Midbrain (tissue), 1 donor: ENCODE results near the gene ZBTB20.
"Not testable (repeated sequence)": the region's sequence is repeated elsewhere in the genome, so short reads cannot be mapped to it uniquely, and the experiment has no call there.

ENCODE experiments used
- DNase-seq: peaks from one replicate; lab custom pipeline; 2025; lab: John Stamatoyannopoulos, UW

Gene ZBTB20

DNA sequence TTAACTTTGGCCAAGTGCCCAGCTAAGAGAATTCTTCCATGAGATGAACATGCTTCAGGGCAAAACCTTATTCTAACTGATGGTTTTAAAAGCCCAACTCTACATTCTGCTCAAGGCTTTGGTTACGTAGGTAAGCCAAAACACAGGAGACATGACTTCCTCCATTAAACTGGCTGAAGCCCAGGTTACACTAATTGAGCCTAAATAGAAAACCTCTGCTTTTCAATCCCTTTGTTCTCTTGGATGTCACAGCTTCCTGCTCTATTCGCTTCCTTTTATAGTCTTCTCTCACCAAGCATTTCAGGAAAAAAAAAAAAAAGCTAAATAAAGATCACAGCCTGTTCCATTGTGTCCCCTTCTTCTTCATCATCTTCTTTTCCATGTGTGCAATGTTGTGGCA lies 432.9 kb downstream of the ZBTB20 start:
- DNase-seq: no peak

DNA sequence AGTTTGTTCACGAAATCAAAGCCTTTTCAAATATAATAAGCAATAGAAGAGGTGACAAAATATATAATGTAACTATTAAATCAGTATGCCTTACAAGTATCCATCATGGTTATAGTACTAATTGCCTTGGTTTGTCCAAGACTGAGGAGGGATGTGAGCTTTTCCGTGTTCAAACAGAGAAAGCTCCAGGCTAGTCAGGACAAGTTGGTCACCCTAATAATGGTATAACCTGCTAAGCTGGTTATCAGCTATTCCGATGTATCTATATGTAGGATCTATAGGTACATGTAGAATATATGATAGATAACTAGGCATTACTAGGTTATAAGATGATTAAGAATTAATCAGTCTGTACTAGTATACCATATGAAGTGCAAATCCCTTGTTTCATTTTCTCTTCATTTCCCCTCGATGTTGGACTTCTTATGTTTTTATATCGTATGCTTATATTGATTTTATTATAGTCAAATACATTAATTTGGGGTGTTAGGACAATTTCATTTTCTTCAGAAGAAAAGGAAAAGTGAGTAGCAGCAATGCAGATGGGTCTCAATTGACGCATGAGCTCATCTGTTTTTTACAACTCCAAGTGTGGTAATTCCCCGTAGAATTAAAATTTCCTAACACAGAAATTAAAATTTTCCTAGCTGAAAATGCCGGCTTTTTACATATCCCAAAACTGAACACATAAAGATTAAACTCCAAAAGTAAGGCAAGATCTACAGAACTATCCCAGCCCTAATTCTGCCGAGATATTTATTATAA lies 434.2 kb downstream of the ZBTB20 start:
- DNase-seq: no peak

GRCh38 chr3:114711321-114711886 lies 435.7 kb downstream of the ZBTB20 start:
- no peak for DNase-seq

GRCh38 chr3:114709102-114709501 lies 438.0 kb downstream of the ZBTB20 start:
- DNase-seq: no peak

DNA sequence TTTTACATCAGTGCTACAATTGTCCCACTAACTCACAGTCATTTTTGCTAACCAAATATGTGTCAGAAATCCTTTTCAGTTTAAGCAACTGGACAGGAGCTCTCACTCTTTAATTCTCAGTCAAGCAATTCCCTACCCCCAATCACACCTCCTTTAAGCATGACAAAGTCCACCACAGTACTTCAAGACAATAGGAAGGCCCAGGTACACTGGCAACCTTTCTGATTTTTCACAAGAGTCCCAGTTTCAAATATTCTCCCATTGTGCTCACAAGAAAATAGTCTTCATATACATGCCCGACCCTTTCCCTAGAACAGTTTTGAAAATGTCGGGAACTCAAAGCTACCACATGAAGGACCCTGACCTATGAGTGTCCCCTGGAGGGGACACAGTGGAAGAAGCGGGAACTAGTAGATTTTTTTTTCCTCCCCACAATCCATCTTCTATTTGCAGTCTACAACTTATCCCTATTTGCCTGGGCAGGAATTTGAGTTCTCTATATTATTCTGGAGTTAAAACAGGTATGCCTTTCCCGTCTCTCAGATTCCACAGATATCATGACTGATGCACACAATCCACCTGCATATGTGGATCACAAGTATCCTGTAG lies 439.7 kb downstream of the ZBTB20 start:
- DNase-seq: no peak

GRCh38 chr3:114706591-114707232 lies 440.4 kb downstream of the ZBTB20 start:
- DNase-seq: no peak

DNA sequence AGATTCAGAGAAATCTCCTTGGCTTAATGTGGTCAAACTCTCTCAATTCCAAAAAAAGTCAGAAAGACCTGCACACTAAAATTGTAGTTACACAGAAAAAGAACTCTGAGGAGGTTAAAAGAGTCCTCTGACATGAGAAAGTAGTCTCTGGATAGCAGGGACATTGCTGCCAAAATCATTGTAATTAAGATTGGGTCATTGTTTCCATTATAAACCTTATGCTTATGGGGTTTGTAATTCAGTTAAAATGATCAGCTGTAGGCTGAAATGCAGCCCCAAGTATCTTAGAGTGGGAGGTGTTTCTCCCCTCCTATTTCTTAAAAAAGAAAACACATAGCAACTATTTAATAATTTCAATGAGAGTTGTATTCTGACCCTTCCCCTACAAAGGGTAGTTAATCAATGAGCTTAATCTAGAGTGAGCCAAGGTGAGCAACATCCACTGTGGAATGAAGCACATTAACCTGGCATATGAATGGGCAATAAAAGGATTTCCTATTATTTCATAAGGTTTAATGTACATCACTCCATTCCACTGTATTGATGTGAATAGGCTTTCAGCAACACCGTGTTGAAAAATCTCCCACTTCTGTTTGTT lies 446.4 kb downstream of the ZBTB20 start:
- DNase-seq: no peak

DNA sequence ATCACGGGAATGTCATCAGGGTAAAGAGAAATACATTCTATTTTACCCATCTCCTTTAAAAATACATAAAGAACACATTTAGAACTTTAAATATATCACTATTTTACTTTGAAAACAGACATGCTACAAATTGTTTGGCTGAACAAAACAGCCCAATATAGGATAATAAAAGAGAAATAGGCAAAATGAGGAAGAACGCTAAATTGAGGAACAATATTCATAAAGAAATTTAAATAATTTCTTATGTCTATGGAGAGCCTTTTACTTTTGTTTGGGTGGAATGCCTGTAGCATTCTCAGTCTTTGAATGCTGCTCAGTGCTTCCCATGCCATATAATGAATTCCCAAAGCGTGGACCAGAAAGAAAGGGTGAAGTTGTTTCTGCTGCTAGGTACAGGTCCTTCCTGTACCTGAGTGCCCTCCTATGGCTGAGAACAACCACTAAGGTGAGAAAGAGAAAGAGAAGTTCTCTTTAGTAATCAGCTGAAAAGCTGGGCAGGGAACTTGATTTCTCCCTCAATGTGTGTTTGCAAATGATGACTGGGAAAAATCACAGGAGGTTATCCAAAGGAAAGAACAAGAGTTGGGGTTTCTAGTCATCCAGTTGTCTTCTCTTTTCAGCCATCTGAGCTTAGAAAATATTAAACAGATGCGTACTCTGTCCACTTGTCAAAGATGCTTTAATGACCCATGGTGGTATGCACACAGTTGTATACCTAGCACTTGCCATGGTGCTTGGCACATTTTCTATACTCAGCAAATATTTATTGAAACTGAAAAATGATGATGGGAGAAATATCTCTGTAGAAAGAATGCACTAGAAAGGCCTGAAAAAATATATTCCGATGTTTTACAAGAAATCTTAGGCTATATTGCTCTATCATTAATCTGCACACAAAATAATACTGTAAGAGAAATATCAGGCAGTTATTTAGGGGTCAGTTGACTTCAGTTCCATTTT lies 448.7 kb downstream of the ZBTB20 start:
- no peak for DNase-seq

GRCh38 chr3:114697401-114697800 lies 449.7 kb downstream of the ZBTB20 start:
- no peak for DNase-seq

DNA sequence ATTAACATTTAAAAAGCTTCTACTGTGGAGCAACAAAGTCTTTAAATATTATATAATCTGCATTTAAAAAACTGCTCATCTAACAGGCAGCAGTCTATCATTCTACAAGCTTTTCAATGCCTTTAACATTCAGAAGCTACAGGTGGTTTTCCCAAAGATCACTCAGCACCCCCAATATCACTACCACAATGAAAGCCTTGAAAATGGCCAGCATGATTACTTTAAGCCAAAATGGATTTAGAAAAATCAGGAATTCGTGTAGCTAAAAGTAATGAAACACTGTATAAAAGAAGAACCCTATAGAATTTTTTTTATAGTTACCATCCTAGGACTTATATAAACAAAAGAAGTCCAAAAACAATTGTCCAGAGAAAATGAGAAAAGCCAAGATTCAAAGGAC lies 452.8 kb downstream of the ZBTB20 start:
- no peak for DNase-seq

DNA sequence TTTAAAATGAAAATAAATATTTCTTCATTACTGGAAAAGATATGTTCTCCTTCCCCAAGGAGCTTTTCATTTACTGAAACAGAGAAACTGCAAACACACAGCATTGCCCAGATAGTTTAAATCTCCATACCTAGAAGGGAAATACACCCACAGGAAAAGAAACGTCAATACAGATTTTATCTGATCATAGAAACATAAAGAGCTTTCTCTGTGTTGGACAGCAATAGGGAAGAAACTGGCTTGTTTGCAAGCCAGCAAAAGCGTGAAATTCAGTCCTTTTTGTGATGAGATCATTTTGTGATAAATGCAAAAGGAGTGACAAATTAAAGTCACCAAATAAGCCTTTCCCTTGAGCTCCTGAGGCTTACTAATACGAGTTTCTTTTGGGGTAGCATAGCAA lies 455.2 kb downstream of the ZBTB20 start:
- DNase-seq: no peak

- no peak for DNase-seq
These were observed 456.2 kb downstream of the ZBTB20 start for GRCh38 chr3:114690911-114691310.

DNA sequence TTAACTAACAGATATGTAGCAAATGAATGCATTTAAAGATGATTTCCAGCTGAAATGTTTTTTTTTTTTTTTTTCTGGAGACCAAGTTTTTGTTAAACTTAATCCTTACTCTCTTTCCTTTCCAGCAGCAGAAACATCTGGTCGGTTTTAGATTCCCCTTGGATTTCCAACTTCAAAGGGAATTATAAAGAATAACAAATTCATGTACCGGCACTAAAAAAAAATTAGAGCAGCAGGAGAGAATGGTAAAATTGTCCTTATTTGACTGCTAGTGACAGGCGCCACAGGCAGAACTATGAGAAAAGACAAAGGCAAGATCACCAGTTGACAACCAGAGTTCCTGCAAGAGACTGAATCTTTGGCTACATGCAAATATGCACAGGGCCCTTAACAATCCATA lies 459.9 kb downstream of the ZBTB20 start:
- DNase-seq: no peak

DNA sequence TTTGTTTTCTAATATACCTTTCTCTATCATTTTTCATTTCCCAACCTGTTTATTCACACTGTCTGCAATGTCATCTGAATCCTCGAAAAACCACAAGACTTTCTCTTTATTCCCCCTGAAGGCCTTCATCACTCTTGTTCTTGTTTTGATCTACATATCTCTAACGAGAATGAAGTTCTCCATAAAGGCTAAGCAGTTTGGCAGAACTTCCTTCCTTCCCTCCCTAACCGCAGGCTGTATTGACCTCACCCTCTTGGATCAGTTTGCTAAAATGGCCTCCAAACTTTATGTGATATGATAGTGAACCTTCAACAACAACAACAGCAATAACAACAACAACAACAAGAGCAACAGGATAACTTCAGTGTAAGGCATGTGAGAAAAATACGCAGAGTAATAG lies 460.5 kb downstream of the ZBTB20 start:
- DNase-seq: no peak

GRCh38 chr3:114685161-114685560 lies 461.9 kb downstream of the ZBTB20 start:
- DNase-seq: no peak

DNA sequence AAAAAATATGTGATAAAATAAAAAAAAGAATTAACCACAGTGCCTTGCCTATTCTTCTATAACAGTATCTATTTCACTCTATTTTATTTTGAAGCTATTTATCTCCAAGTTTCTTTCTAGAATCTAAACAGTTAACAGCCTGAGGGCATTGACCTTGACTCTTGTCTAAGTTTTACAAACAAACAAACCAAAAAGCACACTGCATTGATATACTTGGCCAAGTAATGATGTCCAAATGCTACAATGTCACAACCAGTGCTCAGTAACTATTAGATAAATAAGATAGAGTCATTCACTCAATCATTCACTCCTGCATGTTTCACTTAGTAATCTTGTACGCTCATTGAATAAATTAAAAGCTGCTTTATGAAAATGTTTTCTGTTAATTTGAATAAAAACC lies 466.8 kb downstream of the ZBTB20 start:
- DNase-seq: no peak

DNA sequence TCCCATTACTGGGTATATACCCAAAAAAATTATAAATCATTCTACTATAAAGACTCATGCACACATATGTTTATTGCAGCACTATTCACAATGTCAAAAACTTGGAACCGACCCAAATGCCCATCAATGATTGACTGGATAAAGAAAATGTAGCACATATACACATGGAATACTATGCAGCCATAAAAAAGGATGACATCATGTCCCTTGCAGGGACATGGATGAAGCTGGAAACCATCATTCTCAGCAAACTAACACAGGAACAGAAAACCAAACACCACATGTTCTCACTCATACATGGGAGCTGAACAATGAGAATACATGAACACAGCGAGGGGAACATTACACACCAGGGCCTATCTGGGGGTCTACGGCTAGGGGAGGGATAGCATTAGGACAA lies 467.3 kb downstream of the ZBTB20 start:
- not testable (repeated sequence) for DNase-seq

DNA sequence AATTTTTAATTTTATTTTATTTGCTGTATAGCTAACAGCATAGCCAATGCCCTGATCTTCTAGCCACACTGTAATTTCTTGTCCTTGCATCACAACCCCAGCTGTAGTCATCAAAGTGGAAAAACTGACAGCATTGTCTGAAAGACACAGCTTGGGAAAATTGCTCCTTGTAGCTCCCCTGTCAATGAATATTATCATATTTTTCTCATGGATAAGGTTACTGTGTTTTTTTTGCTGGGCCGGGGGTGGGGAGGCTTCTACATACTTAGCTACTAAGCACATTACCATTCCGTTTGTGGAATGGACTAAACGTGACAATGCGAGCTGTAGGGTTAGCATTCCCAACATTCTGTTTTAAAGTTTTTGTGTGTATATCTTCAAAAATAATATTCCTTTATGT lies 472.0 kb downstream of the ZBTB20 start:
- no peak for DNase-seq

DNA sequence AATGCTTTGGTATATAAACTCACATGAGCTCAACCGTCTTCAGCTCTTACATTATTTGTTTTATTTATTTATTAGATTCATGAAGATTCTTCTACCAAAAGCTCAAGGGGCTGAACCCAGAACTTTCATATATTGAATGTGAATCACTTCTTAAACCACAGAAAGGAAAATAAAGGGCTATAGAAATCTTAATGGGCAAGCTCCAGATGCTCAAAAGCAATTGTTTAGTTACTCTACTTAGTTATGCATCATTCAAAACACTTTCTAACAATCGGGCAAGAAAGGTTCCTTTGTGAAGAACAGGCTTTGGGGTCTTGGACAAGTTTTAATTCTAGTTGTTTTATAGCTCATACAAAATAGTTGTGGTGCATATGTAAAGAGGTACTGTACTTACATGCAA lies 473.1 kb downstream of the ZBTB20 start:
- no peak for DNase-seq

- DNase-seq: no peak
These were observed 473.6 kb downstream of the ZBTB20 start for GRCh38 chr3:114673481-114673880.

- DNase-seq: no peak
These were observed 474.2 kb downstream of the ZBTB20 start for GRCh38 chr3:114672692-114673447.
